ENCODE data around the gene WDR76. TPM values are rescaled to one million over a fixed set of nuclear protein-coding genes. Genes with fewer than 3 reads are reported as not detected.

The WDR76 gene
- total RNA-seq, 1 experiment from 2014 or later = 29.6 TPM

GRCh38 chr15:43871835-43872234 lies 45.0 kb downstream of the WDR76 start:
- no peaks in the 10 kb centered on the region for H3K9me3 Mint-ChIP-seq
- H2BK20ac ChIP-seq (ENCODE audit: low read depth, low read length, poor library complexity, severe bottlenecking) = no peak overlapping the region
- no peak overlapping the region for H3K27ac ChIP-seq (ENCODE audit: insufficient read length, low read depth, low read length)
- H2AFZ ChIP-seq (ENCODE audit: low read length) = no peak overlapping the region
- no peak overlapping the region for H2BK5ac ChIP-seq (ENCODE audit: insufficient read length, low read length)
- peaks cover 5 to 35% (median 23%) of the 10 kb centered on the region in 3 experiments; a peak in 6 of 7 replicates for H3K36me3 Mint-ChIP-seq (ENCODE audit: insufficient read depth in 1 of 3, low read depth in 3 of 3)
- no peaks in the 10 kb centered on the region for H3K27me3 ChIP-seq (ENCODE audit: insufficient read depth, low read length)
- H2AK5ac ChIP-seq (ENCODE audit: insufficient read length, low read length) = no peak overlapping the region
- no peak overlapping the region for H4K5ac ChIP-seq (ENCODE audit: insufficient read length, low read depth, low read length)
- H3K18ac ChIP-seq (ENCODE audit: insufficient read length, low read depth, low read length) = no peak overlapping the region
- no peak overlapping the region for H3K9ac ChIP-seq (ENCODE audit: extremely low read depth, insufficient read length, low read length)
- no peak overlapping the region for H2BK120ac ChIP-seq (ENCODE audit: low read depth, low read length, poor library complexity, severe bottlenecking)
- no peaks in the 10 kb centered on the region for H3K9me3 ChIP-seq (ENCODE audit: control insufficient read depth, low read depth, low read length)
- no peak overlapping the region for H3K4ac ChIP-seq (ENCODE audit: low read depth, low read length)
- no peak overlapping the region for H3K56ac ChIP-seq (ENCODE audit: insufficient read length, low read depth, low read length)
- no peaks in the 10 kb centered on the region for H4K20me1 ChIP-seq (ENCODE audit: control insufficient read depth, insufficient read depth, insufficient read length)
- no peak overlapping the region for H3K23ac ChIP-seq (ENCODE audit: insufficient read length, low read depth, low read length)
- no peak for TF ChIP-seq CTCF (conservative IDR thresholded peaks at IDR 0.05)
- no CpG with 5 or more reads among the region's 2 CpGs for WGBS (ENCODE audit: extremely low coverage, insufficient read length, low lambda C conversion rate)
- H3K4me2 ChIP-seq (ENCODE audit: insufficient read depth, insufficient read length, low read length) = no peak overlapping the region
- no peak overlapping the region for H3K4me3 Mint-ChIP-seq
- DNase-seq = no peak
- H2BK12ac ChIP-seq (ENCODE audit: insufficient read length, low read depth, low read length) = no peak overlapping the region
- no peak overlapping the region for H3K14ac ChIP-seq (ENCODE audit: insufficient read depth, low read length)
- H3K27ac Mint-ChIP-seq = no peak overlapping the region
- H3K4me1 Mint-ChIP-seq = no peaks in the 10 kb centered on the region
- no peak overlapping the region for H4K91ac ChIP-seq (ENCODE audit: insufficient read length, low read depth, low read length)
- H2BK15ac ChIP-seq (ENCODE audit: low read depth, low read length) = no peak overlapping the region
- H3K27me3 Mint-ChIP-seq (ENCODE audit: low read depth) = no peaks in the 10 kb centered on the region
- no peaks in the 10 kb centered on the region for H3K4me1 ChIP-seq (ENCODE audit: insufficient read depth, low read length)
- H3K79me2 ChIP-seq (ENCODE audit: insufficient read depth, low read length) = no peaks in the 10 kb centered on the region
- H3K79me1 ChIP-seq (ENCODE audit: insufficient read depth, low read depth, low read length, poor library complexity, severe bottlenecking) = no peaks in the 10 kb centered on the region
- H4K8ac ChIP-seq (replicated peaks; ENCODE audit: insufficient read length, low read depth, low read length) = no peak overlapping the region
- no peak overlapping the region for H3T11ph ChIP-seq (ENCODE audit: low read length)
- no peaks in the 10 kb centered on the region for H3K23me2 ChIP-seq (ENCODE audit: insufficient read length, low read depth, low read length, poor library complexity, severe bottlenecking)
